NCI-H524 treated with DMSO at 0.1 percent for 48 hours (cell line): ENCODE data around the gene OR2C1.

Experiments
- DNase-seq: peaks from one replicate; lab custom pipeline; 2025; lab: John Stamatoyannopoulos, UW

Gene OR2C1

DNA sequence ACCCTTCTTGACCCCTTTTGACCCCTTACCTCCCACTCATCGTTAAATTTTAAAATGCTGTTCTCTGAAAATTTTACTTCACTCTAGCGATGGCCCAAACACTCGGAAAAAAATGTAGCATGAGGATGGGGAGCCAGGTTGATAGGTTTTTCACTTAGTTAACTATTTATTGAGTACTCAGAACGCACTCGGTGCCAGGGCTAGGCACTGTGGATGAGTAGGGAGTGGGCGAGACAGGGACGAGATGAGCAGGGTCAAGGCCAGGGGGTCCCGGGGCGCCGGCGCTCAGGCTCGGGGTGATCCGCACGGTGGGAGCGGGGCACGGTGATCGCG, 44.7 kb downstream of the OR2C1 start:
- DNase-seq: no peak

DNA sequence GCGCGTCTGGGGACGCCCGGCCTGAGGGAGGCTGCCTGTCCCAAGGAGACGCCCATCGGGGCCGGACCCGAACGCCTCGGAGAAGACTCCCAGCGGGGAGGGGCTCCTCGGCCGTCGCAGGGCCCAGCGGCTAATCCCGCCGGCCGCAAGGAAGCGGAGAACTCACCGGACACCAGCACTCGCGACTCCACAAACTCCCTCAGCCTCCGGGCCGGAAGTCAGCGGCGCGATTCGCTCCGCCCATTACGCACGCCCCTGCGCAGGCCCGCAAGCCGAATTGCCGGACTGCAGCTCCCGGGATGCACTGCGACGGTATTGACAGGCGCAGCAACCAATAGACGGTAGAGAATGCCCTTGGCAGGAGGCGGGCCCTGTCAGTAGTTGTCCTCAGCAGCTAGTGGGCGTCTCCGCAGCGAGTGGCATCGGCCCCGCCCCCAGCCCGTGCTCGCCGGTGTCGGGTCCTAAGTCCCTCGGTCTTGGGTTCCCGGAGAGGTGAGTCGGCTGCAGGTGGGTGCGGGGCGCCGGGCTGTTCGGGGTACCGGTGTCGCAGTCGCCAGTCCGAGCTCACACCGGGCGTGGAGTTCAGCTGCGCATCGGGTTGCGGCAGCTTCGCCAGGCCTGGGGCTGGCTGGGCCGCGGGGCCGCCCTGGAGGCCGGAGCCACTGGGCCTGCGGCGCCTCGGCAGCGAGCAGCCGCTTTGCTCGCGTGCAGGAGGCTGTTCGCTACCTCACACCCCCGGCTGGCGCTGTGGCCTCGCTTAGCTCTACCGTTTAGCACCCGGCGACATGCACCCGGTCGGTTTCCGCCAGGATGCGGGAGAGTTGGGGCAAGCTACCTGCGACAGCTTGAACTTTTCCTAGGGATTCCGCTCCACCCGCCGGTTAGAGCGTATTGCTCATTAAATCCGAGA, 45.3 kb downstream of the OR2C1 start, which contains the start of the genes ZNF174 and ZSCAN32:
Gene ZNF174 (plus strand): TSS at position 437 of the 910 bp plus-strand sequence. CDS start 790 bp downstream, outside the sequence.
Gene ZSCAN32 (minus strand): TSS at position 226 of the 910 bp plus-strand sequence. CDS start 3,447 bp downstream, outside the sequence.
- DNase-seq: peak; percentile 94

DNA sequence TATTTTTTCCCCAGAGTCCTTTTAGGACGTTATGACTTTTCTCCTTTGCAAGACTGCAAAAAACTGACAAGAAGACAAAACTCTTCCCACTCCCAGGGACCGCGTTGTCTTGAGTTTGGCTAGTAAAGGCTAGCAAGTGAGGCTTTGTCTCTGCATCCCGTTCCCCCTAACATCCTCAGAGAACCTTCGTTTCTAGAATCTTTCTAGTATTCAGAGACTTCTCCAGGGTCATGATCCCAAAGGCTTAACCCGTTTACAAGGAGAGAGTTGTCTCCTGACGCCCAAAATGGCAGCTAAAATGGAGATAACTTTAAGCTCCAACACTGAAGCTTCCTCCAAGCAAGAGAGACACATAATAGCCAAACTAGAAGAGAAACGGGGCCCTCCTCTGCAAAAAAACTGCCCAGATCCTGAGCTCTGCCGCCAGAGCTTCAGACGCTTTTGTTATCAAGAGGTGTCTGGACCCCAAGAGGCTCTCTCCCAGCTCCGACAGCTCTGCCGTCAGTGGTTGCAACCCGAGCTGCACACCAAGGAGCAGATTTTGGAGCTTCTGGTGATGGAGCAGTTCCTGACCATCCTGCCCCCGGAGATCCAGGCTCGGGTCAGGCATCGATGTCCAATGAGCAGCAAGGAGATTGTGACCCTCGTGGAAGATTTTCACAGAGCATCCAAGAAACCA, 46.2 kb downstream of the OR2C1 start:
- no peak for DNase-seq
